ENCODE results near the gene GJA8.
"Not testable (repeated sequence)": the region's sequence is repeated elsewhere in the genome, so short reads cannot be mapped to it uniquely, and the experiment has no call there.

Gene GJA8

DNA sequence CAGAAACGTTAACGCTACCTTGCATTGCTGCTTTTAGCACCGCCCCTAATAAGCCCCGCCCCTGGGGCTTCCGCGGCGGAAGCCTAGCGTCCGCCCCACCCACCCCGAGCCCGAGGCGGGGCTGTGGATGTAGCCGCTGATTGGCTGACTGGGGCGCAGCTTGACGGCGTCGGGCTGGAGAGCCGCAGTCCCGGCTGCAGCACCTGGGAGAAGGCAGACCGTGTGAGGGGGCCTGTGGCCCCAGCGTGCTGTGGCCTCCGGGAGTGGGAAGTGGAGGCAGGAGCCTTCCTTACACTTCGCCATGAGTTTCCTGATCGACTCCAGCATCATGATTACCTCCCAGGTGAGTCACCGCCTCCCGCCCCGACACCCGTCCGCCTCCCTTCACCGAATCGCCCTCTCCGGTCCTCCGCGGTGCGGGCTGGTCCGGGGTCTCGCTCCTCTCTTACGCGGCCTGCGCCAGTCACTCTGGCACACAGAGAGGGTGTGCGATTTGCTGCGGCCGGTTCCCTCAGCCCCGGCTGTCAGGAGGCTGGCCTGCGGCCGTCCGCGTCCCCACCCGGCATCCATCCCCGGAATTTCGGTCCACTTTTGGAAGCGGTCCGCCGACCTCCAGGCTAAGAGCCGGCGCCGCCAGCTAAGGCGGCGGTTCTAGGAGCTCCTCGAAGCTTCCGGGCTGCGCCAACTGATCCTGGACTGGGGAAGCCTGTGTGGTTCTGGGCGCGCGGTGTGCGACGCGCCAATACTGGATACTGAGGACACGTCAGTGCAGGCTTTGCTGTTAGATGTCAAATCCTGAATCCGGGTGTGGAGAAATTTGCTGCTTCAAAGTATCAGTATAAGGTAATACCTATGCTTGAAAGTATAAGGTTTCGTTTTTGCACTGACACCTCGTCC is 25.9 kb downstream of the GJA8 start, which contains the start of gene GPR89B:
TSS of gene GPR89B (plus strand) at position 185 of the 897 bp plus-strand sequence. CDS start at position 302, 117 bp downstream.
- peak; percentile 95 for DNase-seq

- not testable (repeated sequence) for DNase-seq
Measured at GRCh38 chr1:147931137-147931536, 28.5 kb downstream of the GJA8 start.

- DNase-seq: not testable (repeated sequence)
Measured at GRCh38 chr1:147935296-147935695, 32.7 kb downstream of the GJA8 start.

DNA sequence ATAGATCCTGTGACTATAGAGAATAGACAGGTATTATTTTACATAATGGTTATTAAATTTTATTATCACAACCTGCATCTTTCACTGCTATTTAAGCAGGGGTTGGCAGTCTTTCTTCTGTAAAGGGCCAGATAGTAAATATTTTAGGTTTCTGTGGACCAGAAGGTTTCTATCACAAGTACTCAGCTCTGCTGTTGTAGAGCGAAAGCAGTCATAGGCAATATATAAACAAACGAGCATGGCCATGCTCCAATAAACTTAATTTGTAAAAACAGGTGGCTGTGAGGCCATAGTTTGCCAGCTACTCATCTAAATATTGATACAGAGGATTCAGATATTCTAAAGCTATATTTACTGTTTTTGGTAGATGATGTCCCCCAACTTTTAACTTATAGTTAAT is 37.9 kb downstream of the GJA8 start:
- DNase-seq: not testable (repeated sequence)

- DNase-seq: not testable (repeated sequence)
Measured at GRCh38 chr1:147942563-147942962, 40.0 kb downstream of the GJA8 start.

DNA sequence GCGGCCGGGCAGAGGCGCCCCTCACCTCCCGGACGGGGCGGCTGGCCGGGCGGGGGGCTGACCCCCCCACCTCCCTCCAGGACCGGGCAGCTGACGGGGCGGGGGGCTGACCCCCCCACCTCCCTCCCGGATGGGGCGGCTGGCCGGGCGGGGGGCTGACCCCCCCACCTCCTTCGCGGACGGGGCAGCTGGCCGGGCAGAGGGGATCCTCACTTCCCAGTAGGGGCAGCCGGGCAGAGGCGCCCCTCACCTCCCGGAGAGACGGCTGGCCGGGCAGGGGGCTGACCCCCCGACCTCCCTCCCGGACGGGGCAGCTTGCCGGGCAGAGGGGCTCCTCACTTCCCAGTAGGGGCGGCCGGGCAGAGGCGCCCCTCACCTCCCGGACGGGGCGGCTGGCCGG is 46.9 kb downstream of the GJA8 start:
- not testable (repeated sequence) for DNase-seq

All from CD4-positive, alpha-beta T cell treated with Interleukin-21 for 1 hour (primary cell).